CD14-positive monocyte (primary cell): ENCODE data around the gene BEND4. TPM values are rescaled to one million over a fixed set of nuclear protein-coding genes. Genes with fewer than 3 reads are reported as not detected.
A peak's percentile ranks its signal among the peaks of the same experiment; 100 is the strongest.

ENCODE experiments used
- DNase-seq, 3 donors: peaks; one replicate each; pipeline ENCODE4 v3.0.0-alpha.2; 2011 to 2022
- H2AFZ ChIP-seq: 2 replicates; pipeline ENCODE4 v1.6.0; 2012; ENCODE audit warnings: mild to moderate bottlenecking, low read depth, low read length, inconsistent platforms; ENCODE audit not compliant: insufficient read depth, poor library complexity, severe bottlenecking
- H3K27ac ChIP-seq, 2 donors: 1 replicate in 1 of 2; 2 replicates in 1 of 2; pipeline ENCODE4 v1.5.1; 2012 to 2013; ENCODE audit warnings: low read length in 2 of 2, control low read depth in 1 of 2, inconsistent platforms in 1 of 2, low read depth in 1 of 2, mild to moderate bottlenecking in 1 of 2
- H3K27me3 ChIP-seq, 2 donors: one replicate each; pipeline versions ENCODE4 v1.6.0 to v1.6.1; 2011 to 2013; ENCODE audit warnings: low read length in 2 of 2; ENCODE audit not compliant: control insufficient read depth in 2 of 2, insufficient read depth in 2 of 2
- H3K36me3 ChIP-seq, 2 donors: replicated peaks in 1 of 2; 1 replicate in 1 of 2; 2 replicates in 1 of 2; pipeline versions ENCODE4 v1.5.1 to v1.6.1; 2012 to 2013; ENCODE audit warnings: low read length in 2 of 2, control low read depth in 1 of 2, inconsistent platforms in 1 of 2, mild to moderate bottlenecking in 1 of 2; ENCODE audit not compliant: insufficient read depth in 2 of 2, control insufficient read depth in 1 of 2
- H3K4me1 ChIP-seq, 2 donors: 1 replicate in 1 of 2; 2 replicates in 1 of 2; pipeline versions ENCODE4 v1.5.1 to v1.6.1; 2012 to 2013; ENCODE audit warnings: low read length in 2 of 2, control low read depth in 1 of 2, inconsistent platforms in 1 of 2, mild to moderate bottlenecking in 1 of 2, moderate library complexity in 1 of 2; ENCODE audit not compliant: insufficient read depth in 2 of 2, control insufficient read depth in 1 of 2
- H3K4me2 ChIP-seq: replicated peaks from 2 replicates; pipeline ENCODE3; 2012; ENCODE audit warnings: low read length, moderate library complexity, mild to moderate bottlenecking; ENCODE audit not compliant: poor library complexity, severe bottlenecking; ENCODE audit errors: extremely low read depth
- H3K4me3 ChIP-seq, 3 experiments: fragments of 200-600 bp in 1 of 3; sonication (generic) in 1 of 3; replicated peaks in 1 of 3; 1 replicate in 2 of 3; 2 replicates in 1 of 3; pipeline ENCODE4 v1.5.1; 2011 to 2013; ENCODE audit warnings: low read length in 3 of 3, mild to moderate bottlenecking in 3 of 3, control low read depth in 2 of 3, low read depth in 2 of 3, inconsistent platforms in 1 of 3, moderate library complexity in 1 of 3
- H3K79me2 ChIP-seq: 2 replicates; pipeline ENCODE4 v1.6.0; 2012; ENCODE audit warnings: mild to moderate bottlenecking, control low read depth, inconsistent platforms, low read length, moderate library complexity; ENCODE audit not compliant: insufficient read depth
- H3K9ac ChIP-seq: 2 replicates; pipeline ENCODE4 v1.6.0; 2017; ENCODE audit warnings: low read length, mild to moderate bottlenecking; ENCODE audit not compliant: insufficient read depth, poor library complexity, severe bottlenecking
- H3K9me3 ChIP-seq, 2 donors: replicated peaks in 1 of 2; 1 replicate in 1 of 2; 2 replicates in 1 of 2; pipeline versions ENCODE4 v1.5.1 to v1.6.1; 2012 to 2013; ENCODE audit warnings: low read length in 2 of 2, control low read depth in 1 of 2; ENCODE audit not compliant: control insufficient read depth in 1 of 2, insufficient read depth in 1 of 2
- H4K20me1 ChIP-seq: 2 replicates; pipeline ENCODE4 v1.6.0; 2012; ENCODE audit warnings: mild to moderate bottlenecking, low read length, control low read depth, moderate library complexity; ENCODE audit not compliant: insufficient read depth
- H3K27ac Mint-ChIP-seq, 7 donors: one replicate each; pipeline ENCODE4 v1.8.0; 2020; ENCODE audit warnings: mild to moderate bottlenecking in 7 of 7, mixed read lengths in 7 of 7, moderate library complexity in 6 of 7, inconsistent platforms in 2 of 7
- H3K27me3 Mint-ChIP-seq, 3 donors: one replicate each; pipeline ENCODE4 v1.8.0; 2021 to 2022; ENCODE audit warnings: low read depth in 3 of 3, mild to moderate bottlenecking in 3 of 3, mixed read lengths in 3 of 3, moderate library complexity in 3 of 3, inconsistent platforms in 1 of 3
- H3K36me3 Mint-ChIP-seq, 2 donors: one replicate each; pipeline ENCODE4 v1.8.0; 2020; ENCODE audit warnings: mixed read lengths in 2 of 2, inconsistent platforms in 1 of 2, mild to moderate bottlenecking in 1 of 2
- H3K4me1 Mint-ChIP-seq: one replicate; pipeline ENCODE4 v1.8.0; 2020; ENCODE audit warnings: mild to moderate bottlenecking, mixed read lengths
- H3K4me3 Mint-ChIP-seq, 2 donors: one replicate each; pipeline ENCODE4 v1.8.0; 2020; ENCODE audit warnings: mild to moderate bottlenecking in 2 of 2, mixed read lengths in 2 of 2, moderate library complexity in 1 of 2
- H3K9me3 Mint-ChIP-seq, 7 donors: one replicate each; pipeline ENCODE4 v1.8.0; 2020 to 2022; ENCODE audit warnings: mixed read lengths in 7 of 7, mild to moderate bottlenecking in 6 of 7, moderate library complexity in 6 of 7, inconsistent platforms in 2 of 7
- WGBS: methylation state at CpG from one replicate; pipeline ENCODE4 v1.1.5; 2013; ENCODE audit warnings: missing lambda C conversion rate; ENCODE audit not compliant: insufficient coverage; 5-methylcytosine and 5-hydroxymethylcytosine counted together
- intact Hi-C, 2 donors: fragments of 100-400 bp; cut with micrococcal nuclease; formaldehyde crosslinking; loops; one replicate each; pipeline versions ENCODE4 v1.15.0 to v1.15.1; 2023
- polyA plus RNA-seq, 3 donors: library from polyadenylated mRNA; depleted of rRNA in 1 of 3; unstranded in 2 of 3; stranded (reverse) in 1 of 3; fragments of 300-500 nt in 2 of 3; fragments of >200 nt in 1 of 3; fragmentation: Illumina TruSeq in 2 of 3; gene quantifications; 1 replicate in 2 of 3; 2 replicates in 1 of 3; pipeline ENCODE4 v1.2.3, GENCODE V29; 2012 to 2021
- TF ChIP-seq, protein P1 (sequence below): fragments of 200-600 bp; IDR thresholded peaks from one replicate; pipeline ENCODE4 v1.8.0; 2022; ENCODE audit warnings: antibody characterized with exemption, mild to moderate bottlenecking

Gene BEND4
- polyA plus RNA-seq, 3 donors: 0.07 to 0.12 TPM; not detected in 1

DNA sequence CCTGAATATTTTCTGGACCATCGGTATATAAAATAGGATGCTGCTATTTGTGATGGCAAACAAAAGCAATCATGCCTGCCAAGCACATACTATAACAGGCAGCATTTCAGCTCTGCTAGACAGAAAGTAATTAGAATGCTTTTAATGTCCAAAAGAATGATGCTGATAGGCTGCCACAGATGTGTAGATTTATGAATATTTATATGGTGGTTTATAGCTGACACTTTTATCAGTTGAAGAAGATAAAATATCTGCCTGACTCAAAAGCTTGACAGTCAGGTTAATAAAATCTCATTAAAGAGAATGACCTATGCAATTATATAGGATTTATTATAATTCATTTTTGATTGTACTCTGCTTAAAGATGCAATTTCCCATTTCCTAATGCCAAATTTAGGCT is 4.0 kb downstream of the BEND4 start:
- Histone ChIP-seq H3K4me1 (peaks cover 16 to 24% of the 10 kb centered on the region in 2 donors), H2AFZ (no peak overlapping the region), H3K27me3 (peaks cover 15 to 33% of the 10 kb centered on the region in 2 donors), H3K4me2 (no peak overlapping the region), H3K4me3 (no peak overlapping the region), H3K9me3 (no peaks in the 10 kb centered on the region), H4K20me1 (no peaks in the 10 kb centered on the region), H3K9ac (no peak overlapping the region), H3K36me3 (no peaks in the 10 kb centered on the region), H3K27ac (no peak overlapping the region), H3K79me2 (no peaks in the 10 kb centered on the region)
- peaks cover 24% of the 10 kb centered on the region for H3K4me1 Mint-ChIP-seq
- H3K27me3 Mint-ChIP-seq: peaks cover 30 to 42% (median 32%) of the 10 kb centered on the region in 3 donors
- H3K4me3 Mint-ChIP-seq: no peak overlapping the region
- WGBS: no CpG with 5 or more reads among the region's 1 CpG
- peaks cover 0 to 16% (median 7%) of the 10 kb centered on the region in 7 donors for H3K9me3 Mint-ChIP-seq
- TF ChIP-seq, protein P1, sequence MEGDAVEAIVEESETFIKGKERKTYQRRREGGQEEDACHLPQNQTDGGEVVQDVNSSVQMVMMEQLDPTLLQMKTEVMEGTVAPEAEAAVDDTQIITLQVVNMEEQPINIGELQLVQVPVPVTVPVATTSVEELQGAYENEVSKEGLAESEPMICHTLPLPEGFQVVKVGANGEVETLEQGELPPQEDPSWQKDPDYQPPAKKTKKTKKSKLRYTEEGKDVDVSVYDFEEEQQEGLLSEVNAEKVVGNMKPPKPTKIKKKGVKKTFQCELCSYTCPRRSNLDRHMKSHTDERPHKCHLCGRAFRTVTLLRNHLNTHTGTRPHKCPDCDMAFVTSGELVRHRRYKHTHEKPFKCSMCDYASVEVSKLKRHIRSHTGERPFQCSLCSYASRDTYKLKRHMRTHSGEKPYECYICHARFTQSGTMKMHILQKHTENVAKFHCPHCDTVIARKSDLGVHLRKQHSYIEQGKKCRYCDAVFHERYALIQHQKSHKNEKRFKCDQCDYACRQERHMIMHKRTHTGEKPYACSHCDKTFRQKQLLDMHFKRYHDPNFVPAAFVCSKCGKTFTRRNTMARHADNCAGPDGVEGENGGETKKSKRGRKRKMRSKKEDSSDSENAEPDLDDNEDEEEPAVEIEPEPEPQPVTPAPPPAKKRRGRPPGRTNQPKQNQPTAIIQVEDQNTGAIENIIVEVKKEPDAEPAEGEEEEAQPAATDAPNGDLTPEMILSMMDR: no peak
- no peak for DNase-seq
- H3K27ac Mint-ChIP-seq: no peak overlapping the region
- peaks cover 7 to 9% of the 10 kb centered on the region in 2 donors for H3K36me3 Mint-ChIP-seq
- intact Hi-C loops: loop anchor here in 1 of 2 donors (10.0 kb wide), 1 partner anchor 544 kb away; no protein-coding TSS in a partner anchor

DNA sequence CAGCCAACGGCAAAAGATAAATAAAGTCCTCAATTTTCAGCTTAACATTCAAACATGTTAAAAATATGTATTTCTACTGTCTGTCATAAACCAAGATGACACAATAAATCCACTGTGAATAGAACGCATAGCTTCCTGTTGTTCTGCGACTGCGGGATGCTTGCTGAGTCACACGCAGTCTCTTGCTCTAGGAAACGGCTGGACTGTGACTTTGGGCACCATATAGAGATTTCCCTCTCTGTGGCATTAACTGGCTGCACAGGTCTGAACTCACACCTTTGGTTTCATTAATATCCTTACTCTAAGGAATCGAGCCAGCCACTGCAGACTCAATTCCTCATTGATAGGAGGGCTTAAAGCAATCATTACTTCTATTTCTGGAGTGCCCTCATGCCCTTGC is 8.4 kb downstream of the BEND4 start:
- WGBS: 14% methylated on average over 6 of the region's 7 CpGs
- intact Hi-C loops: loop anchor here in 1 of 2 donors (10.0 kb wide), 1 partner anchor 539 kb away; no protein-coding TSS in a partner anchor
- Mint-ChIP-seq H3K36me3 (no peaks in the 10 kb centered on the region), H3K4me1 (peaks cover 3% of the 10 kb centered on the region), H3K9me3 (no peaks in the 10 kb centered on the region), H3K4me3 (no peak overlapping the region), H3K27ac (no peak overlapping the region), H3K27me3 (no peaks in the 10 kb centered on the region)
- no peaks in the 10 kb centered on the region for H4K20me1 ChIP-seq
- no peaks in the 10 kb centered on the region for H3K4me1 ChIP-seq
- H2AFZ ChIP-seq: no peak overlapping the region
- H3K9ac ChIP-seq: no peak overlapping the region
- H3K9me3 ChIP-seq: no peaks in the 10 kb centered on the region
- TF ChIP-seq, protein P1: no peak
- H3K27ac ChIP-seq: no peak overlapping the region
- no peaks in the 10 kb centered on the region for H3K27me3 ChIP-seq
- H3K4me2 ChIP-seq: no peak overlapping the region
- H3K36me3 ChIP-seq: no peaks in the 10 kb centered on the region
- H3K4me3 ChIP-seq: no peak overlapping the region
- H3K79me2 ChIP-seq: no peaks in the 10 kb centered on the region
- peak in 1 of 3 donors; percentile 11 for DNase-seq
